ENCODE data around the gene CBL.

GRCh38 chr11:119206511-119207414 is 624 bp downstream of the CBL start:
- TF ChIP-seq, protein P1, sequence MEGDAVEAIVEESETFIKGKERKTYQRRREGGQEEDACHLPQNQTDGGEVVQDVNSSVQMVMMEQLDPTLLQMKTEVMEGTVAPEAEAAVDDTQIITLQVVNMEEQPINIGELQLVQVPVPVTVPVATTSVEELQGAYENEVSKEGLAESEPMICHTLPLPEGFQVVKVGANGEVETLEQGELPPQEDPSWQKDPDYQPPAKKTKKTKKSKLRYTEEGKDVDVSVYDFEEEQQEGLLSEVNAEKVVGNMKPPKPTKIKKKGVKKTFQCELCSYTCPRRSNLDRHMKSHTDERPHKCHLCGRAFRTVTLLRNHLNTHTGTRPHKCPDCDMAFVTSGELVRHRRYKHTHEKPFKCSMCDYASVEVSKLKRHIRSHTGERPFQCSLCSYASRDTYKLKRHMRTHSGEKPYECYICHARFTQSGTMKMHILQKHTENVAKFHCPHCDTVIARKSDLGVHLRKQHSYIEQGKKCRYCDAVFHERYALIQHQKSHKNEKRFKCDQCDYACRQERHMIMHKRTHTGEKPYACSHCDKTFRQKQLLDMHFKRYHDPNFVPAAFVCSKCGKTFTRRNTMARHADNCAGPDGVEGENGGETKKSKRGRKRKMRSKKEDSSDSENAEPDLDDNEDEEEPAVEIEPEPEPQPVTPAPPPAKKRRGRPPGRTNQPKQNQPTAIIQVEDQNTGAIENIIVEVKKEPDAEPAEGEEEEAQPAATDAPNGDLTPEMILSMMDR (IDR thresholded peaks at IDR 0.05): no peak
- TF ChIP-seq POLR2A (IDR thresholded peaks at IDR 0.05): no peak
